K562 (cell line): ENCODE data around the gene VAPB. TPM values are rescaled to one million over a fixed set of nuclear protein-coding genes. Genes with fewer than 3 reads are reported as not detected.

Experiments used
- ATAC-seq: fragments of 200-7000 bp; cut with Tn5 transposase; 3 replicates; pipeline ENCODE4 v1.9.1; 2020; ENCODE audit warnings: moderate library complexity
- BruUV-seq: library from RNA; stranded (reverse); fragments of 400-500 nt; replicated peaks from 2 replicates; lab custom pipeline; 2021; lab: Mats Ljungman, UMichigan
- CTCF ChIA-PET: fragments of 300-600 bp; formaldehyde crosslinking; extraction: SDS; loops from one replicate; lab custom pipeline; 2021; ENCODE audit warnings: low intra/inter-chr PET ratio; lab: Yijun Ruan, JAX
- POLR2A ChIA-PET: fragments of 300-600, 350-650 bp; sonication (Branson Sonifier 250); formaldehyde crosslinking; extraction: SDS; loops from one replicate; lab custom pipeline; 2021; ENCODE audit warnings: antibody characterized with exemption, inconsistent platforms; lab: Yijun Ruan, JAX
- DNase-seq, 4 experiments: peaks; one replicate each; pipeline versions ENCODE4 v3.0.0 to v3.0.0-alpha.2; 2011 to 2018; ENCODE audit warnings: low spot score in 3 of 4, mixed read lengths in 3 of 4; ENCODE audit errors: extremely low read depth in 1 of 4
- FAIRE-seq: peaks from 2 replicates; lab custom pipeline; 2011; peaks lifted over from hg19 to GRCh38; lab: Jason Lieb, UNC
- H2AFZ ChIP-seq: 2 replicates; pipeline ENCODE4 v1.6.0; 2011; ENCODE audit warnings: low read depth, low read length, control low read depth, inconsistent platforms
- H3K27ac ChIP-seq: fragments of 200-600 bp; 3 replicates; pipeline ENCODE4 v1.8.0; 2011; ENCODE audit warnings: low read depth, mild to moderate bottlenecking, control low read depth, inconsistent platforms, low read length, moderate library complexity, mixed read lengths; ENCODE audit errors: extremely low read depth
- H3K27me3 ChIP-seq, 2 experiments: fragments of 300-600 bp in 1 of 2; 2 replicates in 1 of 2; 3 replicates in 1 of 2; pipeline versions ENCODE4 v1.6.0 to v1.8.0; 2011; ENCODE audit warnings: inconsistent platforms in 2 of 2, low read length in 2 of 2, mild to moderate bottlenecking in 1 of 2, mixed read lengths in 1 of 2, moderate library complexity in 1 of 2; ENCODE audit not compliant: control insufficient read depth in 2 of 2, insufficient read depth in 2 of 2
- H3K36me3 ChIP-seq: fragments of 300-600 bp; 3 replicates; pipeline ENCODE4 v1.8.0; 2011; ENCODE audit warnings: mild to moderate bottlenecking, low read length, inconsistent platforms; ENCODE audit not compliant: control insufficient read depth, insufficient read depth
- H3K4me1 ChIP-seq, 2 experiments: fragments of 200-600 bp in 1 of 2; replicated peaks in 1 of 2; 2 replicates in 1 of 2; 3 replicates in 1 of 2; pipeline versions ENCODE4 v1.5.1 to v1.8.0; 2011; ENCODE audit warnings: inconsistent platforms in 2 of 2, low read length in 2 of 2, mild to moderate bottlenecking in 1 of 2, mixed read lengths in 1 of 2, moderate library complexity in 1 of 2; ENCODE audit not compliant: control insufficient read depth in 2 of 2, insufficient read depth in 2 of 2
- H3K4me2 ChIP-seq: 2 replicates; pipeline ENCODE4 v1.6.1; 2011; ENCODE audit warnings: low read length, control low read depth, inconsistent platforms, mixed read lengths; ENCODE audit not compliant: insufficient read depth
- H3K4me3 ChIP-seq: fragments of 200-600 bp; sonication (generic), shearing (Covaris generic); 2 replicates; pipeline ENCODE4 v1.5.1; 2016; ENCODE audit warnings: control low read depth, inconsistent platforms
- H3K79me2 ChIP-seq: fragments of 200-600 bp; 3 replicates; pipeline ENCODE4 v1.8.0; 2011; ENCODE audit warnings: low read length, inconsistent platforms; ENCODE audit not compliant: control insufficient read depth, insufficient read depth
- H3K9ac ChIP-seq, 2 experiments: 2 replicates each; pipeline versions ENCODE4 v1.6.0 to v1.6.1; 2011; ENCODE audit warnings: low read depth in 2 of 2, low read length in 2 of 2, control low read depth in 1 of 2, inconsistent platforms in 1 of 2, mild to moderate bottlenecking in 1 of 2, mixed read lengths in 1 of 2; ENCODE audit not compliant: insufficient read depth in 1 of 2
- H3K9me1 ChIP-seq: one replicate; pipeline ENCODE4 v1.6.0; 2011; ENCODE audit warnings: inconsistent platforms, mild to moderate bottlenecking, low read length, moderate library complexity; ENCODE audit not compliant: control insufficient read depth, insufficient read depth
- H3K9me3 ChIP-seq: replicated peaks from 2 replicates; pipeline ENCODE4 v1.5.1; 2011; ENCODE audit warnings: low read depth, low read length, inconsistent platforms; ENCODE audit not compliant: control insufficient read depth, insufficient read depth
- H4K20me1 ChIP-seq: replicated peaks from 2 replicates; pipeline ENCODE4 v1.6.1; 2011; ENCODE audit warnings: low read length, inconsistent platforms, mixed read lengths; ENCODE audit not compliant: control insufficient read depth, insufficient read depth
- CBX8 ChIP-seq: fragments of 200-600 bp; sonication (generic); IDR thresholded peaks from 2 replicates; pipeline ENCODE4 v1.6.1; 2012; ENCODE audit warnings: borderline replicate concordance, mixed run types, low read depth, mild to moderate bottlenecking, moderate library complexity, mixed read lengths, low read length, control low read depth, inconsistent platforms; ENCODE audit not compliant: poor library complexity, severe bottlenecking; ENCODE audit errors: extremely low read depth
- NFRKB ChIP-seq: fragments of 450-650 bp; IDR thresholded peaks from 2 replicates; pipeline ENCODE4 v1.6.1; 2016; ENCODE audit warnings: low read depth
- USF1 ChIP-seq: sonication (generic); formaldehyde crosslinking; IDR thresholded peaks from 2 replicates; pipeline ENCODE4 v1.9.0; 2022; ENCODE audit warnings: mild to moderate bottlenecking, missing genetic modification reagents
- ZNF124 ChIP-seq: sonication (generic); formaldehyde crosslinking; IDR thresholded peaks from 2 replicates; pipeline ENCODE4 v1.8.1; 2022; ENCODE audit warnings: missing genetic modification reagents
- ZNF511 ChIP-seq: sonication (generic); formaldehyde crosslinking; IDR thresholded peaks from 2 replicates; pipeline ENCODE4 v1.8.0; 2022; ENCODE audit warnings: mild to moderate bottlenecking, missing genetic modification reagents
- WGBS: fragments of 100-300 bp; shearing (Covaris generic); methylation state at CpG from one replicate; pipeline ENCODE4 v1.1.6; 2016; ENCODE audit warnings: low coverage, mixed read lengths; ENCODE audit not compliant: insufficient coverage; ENCODE audit errors: missing lambda C conversion rate; 5-methylcytosine and 5-hydroxymethylcytosine counted together
- in situ Hi-C: fragments of 300-500 bp; cut with MboI; formaldehyde crosslinking; loops from 4 replicates; pipeline ENCODE4 v1.15.0; 2018; ENCODE audit warnings: inconsistent platforms, mixed read lengths
- intact Hi-C: fragments of 100-400 bp; cut with micrococcal nuclease; formaldehyde crosslinking; loops from 2 replicates; pipeline ENCODE4 v1.14.2; 2022
- polyA plus RNA-seq, 8 experiments: library from polyadenylated mRNA; depleted of rRNA in 4 of 8; stranded (reverse) in 5 of 8; unstranded in 3 of 8; fragments of >200 nt; fragmentation: Nextera tagmentation in 2 of 8; fragmentation: Illumina TruSeq in 1 of 8; extraction: Ambion mirVana in 2 of 8; extraction: Trizol in 1 of 8; gene quantifications; 2 replicates each; pipeline versions ENCODE4 v1.2.1 to v1.2.3, GENCODE V29; 2011 to 2014; ENCODE audit warnings: inconsistent platforms in 1 of 8, missing spikeins in 1 of 8
- total RNA-seq, 7 experiments: library from RNA; depleted of rRNA in 6 of 7; stranded (reverse); fragments of >200 nt in 6 of 7; fragmentation: Illumina TruSeq in 2 of 7; extraction: Trizol in 2 of 7; gene quantifications; 2 replicates each; pipeline versions ENCODE4 v1.2.1 to v1.2.3, GENCODE V29; 2011 to 2021; ENCODE audit warnings: low replicate concordance in 1 of 7

The VAPB gene
- total and polyA plus RNA-seq, 9 of the 15 experiments (the other 6 are each of a cell fraction or from before 2014, with no cell fraction given) = 3.4 to 51.0 (median 27.9) TPM

- H3K4me2 ChIP-seq = no peak overlapping the region
- peaks cover 15 to 26% of the 10 kb centered on the region in 2 experiments for H3K4me1 ChIP-seq
- 66% methylated on average over 4 of the region's 4 CpGs for WGBS
- H3K9me1 ChIP-seq = no peaks in the 10 kb centered on the region
- FAIRE-seq (no peak), ATAC-seq (no peak), DNase-seq (no peak)
- H3K4me3 ChIP-seq = no peak overlapping the region
- H3K27ac ChIP-seq = no peak overlapping the region
- peaks cover 2% of the 10 kb centered on the region; the same call in 1 of the 2 replicates for H3K9me3 ChIP-seq
- ChIA-PET CTCF (no interaction called here), POLR2A (interaction anchor here (0.8 kb wide), 1 partner anchor 26 kb away, joined by 3 read pairs; no protein-coding TSS in a partner anchor)
- peaks cover 97% of the 10 kb centered on the region for H3K79me2 ChIP-seq
- no peaks in the 10 kb centered on the region for H3K27me3 ChIP-seq
- no peak overlapping the region for H3K9ac ChIP-seq
- intact Hi-C loops (no loop called here), in situ Hi-C loops (no loop called here)
- H4K20me1 ChIP-seq = peaks cover 32% of the 10 kb centered on the region; the same call in 1 of the 2 replicates
- TF ChIP-seq ZNF124 (CRISPR knock-in tag) = no peak
- TF ChIP-seq USF1 (CRISPR knock-in tag) = no peak
- BruUV-seq = no TSS peak
- no peak overlapping the region for H2AFZ ChIP-seq
- peaks cover 73% of the 10 kb centered on the region for H3K36me3 ChIP-seq
These were observed 5.8 kb downstream of the VAPB start for GRCh38 chr20:58394801-58395200.

- peaks cover 14 to 19% of the 10 kb centered on the region in 2 experiments for H3K4me1 ChIP-seq
- no peaks in the 10 kb centered on the region for H3K9me1 ChIP-seq
- peaks cover 31% of the 10 kb centered on the region; the same call in 1 of the 2 replicates for H4K20me1 ChIP-seq
- 93% methylated on average over 3 of the region's 3 CpGs for WGBS
- TF ChIP-seq CBX8 = no peak
- TF ChIP-seq NFRKB = no peak
- no peak for TF ChIP-seq ZNF511 (CRISPR knock-in tag)
- DNase-seq (no peak), ATAC-seq (no peak), FAIRE-seq (no peak)
- no peak overlapping the region for H3K27ac ChIP-seq
- ChIA-PET CTCF (no interaction called here), POLR2A (interaction anchor here (0.6 to 1.6 kb wide), 3 partner anchors 9 to 129 kb away, joined by 3 to 4 read pairs (median 3); no protein-coding TSS in a partner anchor)
- intact Hi-C loops (no loop called here), in situ Hi-C loops (no loop called here)
- H3K27me3 ChIP-seq = no peaks in the 10 kb centered on the region
- no peak overlapping the region for H2AFZ ChIP-seq
- no peak overlapping the region for H3K4me2 ChIP-seq
- peaks cover 97% of the 10 kb centered on the region for H3K79me2 ChIP-seq
- no peaks in the 10 kb centered on the region for H3K9me3 ChIP-seq
- BruUV-seq = no TSS peak
- no peak overlapping the region for H3K9ac ChIP-seq
- H3K36me3 ChIP-seq = peaks cover 72% of the 10 kb centered on the region
- no peak overlapping the region for H3K4me3 ChIP-seq
These were observed 6.6 kb downstream of the VAPB start for GRCh38 chr20:58395604-58396003.
